HCT116 (cell line): ENCODE results near the gene MCF2L. TPM values are rescaled to one million over a fixed set of nuclear protein-coding genes. Genes with fewer than 3 reads are reported as not detected.

Source experiments
- ATAC-seq: fragments of 200-7000 bp; cut with Tn5 transposase; 2 replicates; pipeline ENCODE4 v1.9.1; 2020; ENCODE audit warnings: mild to moderate bottlenecking, moderate library complexity
- BruUV-seq: library from RNA; stranded (reverse); fragments of 400-500 nt; replicated peaks from 2 replicates; lab custom pipeline; 2021; lab: Mats Ljungman, UMichigan
- CTCF ChIA-PET: fragments of 300-600 bp; sonication (Branson Sonifier 250); formaldehyde crosslinking; loops from one replicate; lab custom pipeline; 2021; ENCODE audit warnings: antibody characterized with exemption; lab: Charles Lee
- POLR2A ChIA-PET: fragments of 300-600, 350-600 bp; sonication (Branson Sonifier 250); formaldehyde crosslinking; loops from one replicate; lab custom pipeline; 2021; ENCODE audit warnings: antibody characterized with exemption; lab: Charles Lee
- RAD21 ChIA-PET, 2 experiments: fragments of 300-600 bp; sonication (Branson Sonifier 250); formaldehyde crosslinking; loops; one replicate each; lab custom pipeline; 2023; ENCODE audit warnings: low total read pairs in 2 of 2; ENCODE audit not compliant: uncharacterized antibody in 2 of 2, unreplicated experiment in 2 of 2, low non-redundant PET in 1 of 2; lab: Charles Lee
- DNase-seq: peaks from one replicate; pipeline ENCODE4 v3.0.0-alpha.2; 2010; ENCODE audit warnings: low read depth, low spot score
- H2AFZ ChIP-seq: fragments of 200-600 bp; shearing (Covaris generic), sonication (generic); 2 replicates; pipeline ENCODE4 v1.6.1; 2017; ENCODE audit warnings: low read depth, mixed run types, mixed read lengths, antibody characterized with exemption, low read length; ENCODE audit not compliant: poor library complexity, severe bottlenecking
- H3K27ac ChIP-seq: 2 replicates; pipeline ENCODE4 v1.5.1; 2012; ENCODE audit warnings: low read depth, low read length
- H3K27me3 ChIP-seq: fragments of 200-600 bp; sonication (generic); 2 replicates; pipeline ENCODE4 v1.6.1; 2016; ENCODE audit warnings: mixed run types, low read length, mixed read lengths; ENCODE audit not compliant: insufficient read depth
- H3K36me3 ChIP-seq, 2 experiments: fragments of 200-500 bp in 1 of 2; fragments of 200-600 bp in 1 of 2; sonication (Bioruptor generic) in 1 of 2; sonication (generic) in 1 of 2; 2 replicates each; pipeline versions ENCODE4 v1.5.1 to v1.6.1; 2014 to 2016; ENCODE audit warnings: low read length in 2 of 2, inconsistent platforms in 1 of 2, mixed read lengths in 1 of 2, mixed run types in 1 of 2; ENCODE audit not compliant: insufficient read depth in 2 of 2, control insufficient read depth in 1 of 2
- H3K4me1 ChIP-seq, 2 experiments: fragments of 200-600 bp in 1 of 2; sonication (generic) in 1 of 2; 2 replicates each; pipeline versions ENCODE4 v1.5.1 to v1.6.1; 2012 to 2017; ENCODE audit warnings: low read length in 2 of 2, inconsistent platforms in 1 of 2, mild to moderate bottlenecking in 1 of 2, mixed read lengths in 1 of 2, mixed run types in 1 of 2, moderate library complexity in 1 of 2; ENCODE audit not compliant: insufficient read depth in 2 of 2, control insufficient read depth in 1 of 2
- H3K4me2 ChIP-seq: fragments of 200-600 bp; sonication (generic); 2 replicates; pipeline ENCODE4 v1.6.1; 2017; ENCODE audit warnings: mixed run types, low read length, mixed read lengths
- H3K4me3 ChIP-seq, 2 experiments: fragments of 200-600 bp in 1 of 2; sonication (generic) in 1 of 2; replicated peaks in 1 of 2; 2 replicates each; pipeline ENCODE4 v1.5.1; 2011 to 2016; ENCODE audit warnings: low read length in 2 of 2, control low read depth in 1 of 2, low read depth in 1 of 2, mild to moderate bottlenecking in 1 of 2, mixed read lengths in 1 of 2, mixed run types in 1 of 2
- H3K79me2 ChIP-seq: fragments of 200-600 bp; sonication (generic); 2 replicates; pipeline ENCODE4 v1.6.1; 2017; ENCODE audit warnings: mild to moderate bottlenecking, mixed run types, low read length, moderate library complexity, mixed read lengths; ENCODE audit not compliant: insufficient read depth
- H3K9ac ChIP-seq: fragments of 200-600 bp; sonication (generic); 2 replicates; pipeline ENCODE4 v1.6.1; 2016; ENCODE audit warnings: low read length, mixed read lengths
- H3K9me2 ChIP-seq: fragments of 200-600 bp; sonication (generic), shearing (Covaris generic); 2 replicates; pipeline ENCODE4 v1.6.1; 2017; ENCODE audit warnings: mixed run types, mild to moderate bottlenecking, moderate library complexity; ENCODE audit not compliant: insufficient read depth
- H3K9me3 ChIP-seq, 2 experiments: fragments of 200-500 bp in 1 of 2; fragments of 200-600 bp in 1 of 2; sonication (Bioruptor generic) in 1 of 2; sonication (generic) in 1 of 2; 2 replicates each; pipeline ENCODE4 v1.6.1; 2014 to 2017; ENCODE audit warnings: low read length in 2 of 2, mixed read lengths in 2 of 2, inconsistent platforms in 1 of 2, low read depth in 1 of 2, mild to moderate bottlenecking in 1 of 2, mixed run types in 1 of 2, moderate library complexity in 1 of 2; ENCODE audit not compliant: control insufficient read depth in 1 of 2, insufficient read depth in 1 of 2
- H4K20me1 ChIP-seq: fragments of 200-600 bp; sonication (generic), shearing (Covaris generic); 2 replicates; pipeline ENCODE4 v1.6.1; 2017; ENCODE audit warnings: mixed run types, mild to moderate bottlenecking, moderate library complexity; ENCODE audit not compliant: insufficient read depth
- FOSL1 ChIP-seq: IDR thresholded peaks from 2 replicates; pipeline ENCODE4 v1.6.1; 2012; ENCODE audit warnings: low read depth
- RAD21 ChIP-seq: IDR thresholded peaks from 2 replicates; pipeline ENCODE4 v1.6.1; 2012; ENCODE audit warnings: low read depth, mild to moderate bottlenecking
- REST ChIP-seq: IDR thresholded peaks from 2 replicates; pipeline ENCODE4 v1.6.1; 2012; ENCODE audit warnings: low read depth
- SIN3A ChIP-seq: IDR thresholded peaks from 2 replicates; pipeline ENCODE4 v1.6.1; 2012; ENCODE audit warnings: low read depth
- intact Hi-C: fragments of 100-400 bp; cut with micrococcal nuclease; formaldehyde crosslinking; loops from 2 replicates; pipeline ENCODE4 v1.10.0; 2022
- total RNA-seq: library from RNA; stranded (reverse); gene quantifications from one replicate; pipeline ENCODE4 v1.2.1, GENCODE V29; 2021; ENCODE audit not compliant: unreplicated experiment
- TF ChIP-seq, protein P1 (sequence below): IDR thresholded peaks from 2 replicates; pipeline ENCODE4 v1.6.1; 2011; ENCODE audit warnings: mild to moderate bottlenecking, low read length, moderate library complexity; ENCODE audit not compliant: insufficient replicate concordance; ENCODE audit errors: extremely low read depth

Gene MCF2L
- total RNA-seq, 1 experiment from 2014 or later: 19.3 TPM

- H2AFZ ChIP-seq: no peak overlapping the region
- BruUV-seq: no TSS peak
- intact Hi-C loops: no loop called here
- DNase-seq (no peak), ATAC-seq (no peak)
- no peak overlapping the region for H3K9ac ChIP-seq
- no peaks in the 10 kb centered on the region for H3K4me1 ChIP-seq
- no peaks in the 10 kb centered on the region for H4K20me1 ChIP-seq
- POLR2A ChIA-PET: no interaction called here
- H3K9me3 ChIP-seq: no peaks in the 10 kb centered on the region
- H3K4me2 ChIP-seq: no peak overlapping the region
- H3K9me2 ChIP-seq: no peaks in the 10 kb centered on the region
- RAD21 ChIA-PET: no interaction called here
- no peak overlapping the region for H3K27ac ChIP-seq
- H3K36me3 ChIP-seq: no peaks in the 10 kb centered on the region
- H3K79me2 ChIP-seq: no peaks in the 10 kb centered on the region
- H3K27me3 ChIP-seq: no peaks in the 10 kb centered on the region
- CTCF ChIA-PET: no interaction called here
- no peak overlapping the region for H3K4me3 ChIP-seq
- TF ChIP-seq SIN3A: no peak
Measured at GRCh38 chr13:112985803-112986408, 16.9 kb downstream of the MCF2L start.

- H4K20me1 ChIP-seq: no peaks in the 10 kb centered on the region
- intact Hi-C loops: no loop called here
- ATAC-seq (no peak), DNase-seq (no peak)
- TF ChIP-seq REST (no peak), RAD21 (no peak), FOSL1 (no peak)
- TF ChIP-seq, protein P1, sequence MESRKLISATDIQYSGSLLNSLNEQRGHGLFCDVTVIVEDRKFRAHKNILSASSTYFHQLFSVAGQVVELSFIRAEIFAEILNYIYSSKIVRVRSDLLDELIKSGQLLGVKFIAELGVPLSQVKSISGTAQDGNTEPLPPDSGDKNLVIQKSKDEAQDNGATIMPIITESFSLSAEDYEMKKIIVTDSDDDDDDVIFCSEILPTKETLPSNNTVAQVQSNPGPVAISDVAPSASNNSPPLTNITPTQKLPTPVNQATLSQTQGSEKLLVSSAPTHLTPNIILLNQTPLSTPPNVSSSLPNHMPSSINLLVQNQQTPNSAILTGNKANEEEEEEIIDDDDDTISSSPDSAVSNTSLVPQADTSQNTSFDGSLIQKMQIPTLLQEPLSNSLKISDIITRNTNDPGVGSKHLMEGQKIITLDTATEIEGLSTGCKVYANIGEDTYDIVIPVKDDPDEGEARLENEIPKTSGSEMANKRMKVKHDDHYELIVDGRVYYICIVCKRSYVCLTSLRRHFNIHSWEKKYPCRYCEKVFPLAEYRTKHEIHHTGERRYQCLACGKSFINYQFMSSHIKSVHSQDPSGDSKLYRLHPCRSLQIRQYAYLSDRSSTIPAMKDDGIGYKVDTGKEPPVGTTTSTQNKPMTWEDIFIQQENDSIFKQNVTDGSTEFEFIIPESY: no peak
- RAD21 ChIA-PET: no interaction called here
- H3K9me3 ChIP-seq: no peaks in the 10 kb centered on the region
- H3K79me2 ChIP-seq: no peaks in the 10 kb centered on the region
- H3K36me3 ChIP-seq: no peaks in the 10 kb centered on the region
- H3K4me2 ChIP-seq: no peak overlapping the region
- H3K4me1 ChIP-seq: no peaks in the 10 kb centered on the region
- POLR2A ChIA-PET: no interaction called here
- no peaks in the 10 kb centered on the region for H3K27me3 ChIP-seq
- no TSS peak for BruUV-seq
- CTCF ChIA-PET: no interaction called here
- no peak overlapping the region for H3K9ac ChIP-seq
- no peak overlapping the region for H3K4me3 ChIP-seq
- H2AFZ ChIP-seq: no peak overlapping the region
- H3K9me2 ChIP-seq: no peaks in the 10 kb centered on the region
- H3K27ac ChIP-seq: no peak overlapping the region
Measured at GRCh38 chr13:112986470-112986869, 17.5 kb downstream of the MCF2L start.
